GM12875 (cell line): ENCODE results near the gene RPS15.
A peak's percentile ranks its signal among the peaks of the same experiment; 100 is the strongest.

Source experiments
- H3K4me3 ChIP-seq: one replicate; pipeline ENCODE4 v1.5.1; 2011; ENCODE audit warnings: low read depth, low read length, control low read depth
- CTCF ChIP-seq: IDR thresholded peaks from 2 replicates; pipeline ENCODE4 v1.5.1; 2011; ENCODE audit warnings: low read depth, mild to moderate bottlenecking, control low read depth, inconsistent platforms, low read length, moderate library complexity, borderline replicate concordance; ENCODE audit not compliant: insufficient read depth

The RPS15 gene

GRCh38 chr19:1440418-1440801 lies 2.2 kb downstream of the RPS15 start:
- no peak overlapping the region for H3K4me3 ChIP-seq
- TF ChIP-seq CTCF, result no peak

GRCh38 chr19:1441022-1441426 lies 2.8 kb downstream of the RPS15 start:
- no peak for TF ChIP-seq CTCF
- H3K4me3 ChIP-seq, result no peak overlapping the region

- H3K4me3 ChIP-seq, result no peak overlapping the region
- no peak for TF ChIP-seq CTCF
These were observed 3.7 kb downstream of the RPS15 start for GRCh38 chr19:1441677-1442438.

GRCh38 chr19:1445185-1445931 lies 7.2 kb downstream of the RPS15 start:
- peak; percentile 99 for TF ChIP-seq CTCF
- peak overlapping the region; percentile 58 for H3K4me3 ChIP-seq

- no peak overlapping the region for H3K4me3 ChIP-seq
These were observed 7.9 kb downstream of the RPS15 start for GRCh38 chr19:1445932-1446712.

More at GRCh38 chr19:1445932-1446712, 7.9 kb downstream of the RPS15 start:
- TF ChIP-seq CTCF, result no peak
